ENCODE data around the gene UBL7.

Gene UBL7

GRCh38 chr15:74468341-74469032, 7.5 kb upstream of the UBL7 start:
- Histone ChIP-seq H3K4me1 (ENCODE audit: control insufficient read depth in 1 of 2, insufficient read depth in 1 of 2, low read depth in 1 of 2, low read length in 1 of 2) (peaks cover 3 to 20% of the 10 kb centered on the region in 2 experiments), H3K27me3 (no peaks in the 10 kb centered on the region), H3K27ac (no peak overlapping the region), H3K4me3 (ENCODE audit: low read depth in 1 of 2, low read length in 1 of 2) (no peak overlapping the region), H3K36me3 (peaks cover 7% of the 10 kb centered on the region), H3K9me3 (no peaks in the 10 kb centered on the region)
- no peak for TF ChIP-seq CTCF (IDR thresholded peaks at IDR 0.05)

GRCh38 chr15:74466570-74466969, 5.6 kb upstream of the UBL7 start:
- Histone ChIP-seq H3K36me3 (no peaks in the 10 kb centered on the region), H3K27ac (no peak overlapping the region), H3K27me3 (no peaks in the 10 kb centered on the region), H3K4me1 (ENCODE audit: control insufficient read depth in 1 of 2, insufficient read depth in 1 of 2, low read depth in 1 of 2, low read length in 1 of 2) (peaks cover 9 to 26% of the 10 kb centered on the region in 2 experiments), H3K4me3 (ENCODE audit: low read depth in 1 of 2, low read length in 1 of 2) (no peak overlapping the region), H3K9me3 (no peaks in the 10 kb centered on the region)
- TF ChIP-seq CTCF (IDR thresholded peaks at IDR 0.05), result no peak

GRCh38 chr15:74464897-74465296, 3.9 kb upstream of the UBL7 start:
- Histone ChIP-seq H3K27ac (peak overlapping the region; percentile 57), H3K4me3 (ENCODE audit: low read depth in 1 of 2, low read length in 1 of 2) (no peak overlapping the region), H3K4me1 (ENCODE audit: control insufficient read depth in 1 of 2, insufficient read depth in 1 of 2, low read depth in 1 of 2, low read length in 1 of 2) (peaks cover 20 to 30% of the 10 kb centered on the region in 2 experiments), H3K27me3 (no peaks in the 10 kb centered on the region), H3K9me3 (no peaks in the 10 kb centered on the region), H3K36me3 (no peaks in the 10 kb centered on the region)
- no peak for TF ChIP-seq CTCF (IDR thresholded peaks at IDR 0.05)

GRCh38 chr15:74464216-74464615, 3.3 kb upstream of the UBL7 start:
- Histone ChIP-seq H3K27ac (peak overlapping the region; percentile 57), H3K4me3 (ENCODE audit: low read depth in 1 of 2, low read length in 1 of 2) (no peak overlapping the region), H3K4me1 (ENCODE audit: control insufficient read depth in 1 of 2, insufficient read depth in 1 of 2, low read depth in 1 of 2, low read length in 1 of 2) (peaks cover 20 to 30% of the 10 kb centered on the region in 2 experiments), H3K36me3 (no peaks in the 10 kb centered on the region), H3K27me3 (no peaks in the 10 kb centered on the region), H3K9me3 (no peaks in the 10 kb centered on the region)
- TF ChIP-seq CTCF (IDR thresholded peaks at IDR 0.05), result no peak

- Histone ChIP-seq H3K36me3 (peaks cover 1% of the 10 kb centered on the region), H3K4me3 (ENCODE audit: low read depth in 1 of 2, low read length in 1 of 2) (no peak overlapping the region), H3K4me1 (ENCODE audit: control insufficient read depth in 1 of 2, insufficient read depth in 1 of 2, low read depth in 1 of 2, low read length in 1 of 2) (peaks cover 20 to 30% of the 10 kb centered on the region in 2 experiments), H3K27me3 (no peaks in the 10 kb centered on the region), H3K9me3 (no peaks in the 10 kb centered on the region), H3K27ac (peak overlapping the region; percentile 57)
- TF ChIP-seq CTCF (IDR thresholded peaks at IDR 0.05), result no peak
Measured at GRCh38 chr15:74463634-74464033, 2.7 kb upstream of the UBL7 start.
